SK-N-SH (cell line): Measurements from ENCODE around the gene TEKTIP1.

ENCODE experiments used
- CTCF ChIP-seq: fragments of 200-600 bp; sonication (generic); IDR thresholded peaks from 2 replicates; pipeline ENCODE4 v1.6.1; 2017; ENCODE audit warnings: antibody characterized with exemption, mild to moderate bottlenecking, moderate library complexity
- MEF2A ChIP-seq: IDR thresholded peaks from 2 replicates; pipeline ENCODE4 v1.4.0; 2012; ENCODE audit warnings: low read depth, borderline replicate concordance
- POLR2AphosphoS5 ChIP-seq: IDR thresholded peaks from 2 replicates; pipeline ENCODE4 v1.6.1; 2012; ENCODE audit warnings: low read depth, low read length
- RAD21 ChIP-seq: IDR thresholded peaks from 2 replicates; pipeline ENCODE4 v1.6.1; 2012; ENCODE audit warnings: mild to moderate bottlenecking, low read length

GRCh38 chr19:3590991-3591659 is 52.2 kb downstream of the TEKTIP1 start:
- no peak for TF ChIP-seq CTCF
- no peak for TF ChIP-seq MEF2A
- TF ChIP-seq POLR2AphosphoS5 = no peak
- no peak for TF ChIP-seq RAD21
